ENCODE results near the gene OR51I1.

DNA sequence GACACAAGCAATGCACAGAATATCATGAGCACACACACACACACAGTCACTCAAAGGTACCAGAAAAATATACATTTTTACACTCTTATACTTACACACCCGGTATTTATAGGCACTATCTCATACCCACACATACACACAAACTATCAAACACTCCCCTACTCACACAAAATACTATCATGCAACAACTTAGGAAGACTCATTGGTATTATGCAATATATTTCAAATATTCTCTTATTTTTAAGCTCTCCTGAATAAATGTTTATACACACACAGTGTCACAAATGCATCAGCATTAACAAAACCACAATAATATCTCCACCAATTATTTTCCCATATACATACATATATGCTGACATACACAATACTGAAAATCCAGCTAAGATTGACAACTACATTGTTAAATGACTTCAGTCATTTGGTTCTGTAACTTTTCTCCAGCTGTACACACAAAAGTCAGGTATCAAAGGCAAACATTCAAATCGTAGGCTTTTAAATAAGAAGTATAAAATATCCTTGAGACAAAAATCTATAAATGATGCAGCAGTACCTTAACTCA lies 2.6 kb upstream of the OR51I1 start:
- TF ChIP-seq, protein P1, sequence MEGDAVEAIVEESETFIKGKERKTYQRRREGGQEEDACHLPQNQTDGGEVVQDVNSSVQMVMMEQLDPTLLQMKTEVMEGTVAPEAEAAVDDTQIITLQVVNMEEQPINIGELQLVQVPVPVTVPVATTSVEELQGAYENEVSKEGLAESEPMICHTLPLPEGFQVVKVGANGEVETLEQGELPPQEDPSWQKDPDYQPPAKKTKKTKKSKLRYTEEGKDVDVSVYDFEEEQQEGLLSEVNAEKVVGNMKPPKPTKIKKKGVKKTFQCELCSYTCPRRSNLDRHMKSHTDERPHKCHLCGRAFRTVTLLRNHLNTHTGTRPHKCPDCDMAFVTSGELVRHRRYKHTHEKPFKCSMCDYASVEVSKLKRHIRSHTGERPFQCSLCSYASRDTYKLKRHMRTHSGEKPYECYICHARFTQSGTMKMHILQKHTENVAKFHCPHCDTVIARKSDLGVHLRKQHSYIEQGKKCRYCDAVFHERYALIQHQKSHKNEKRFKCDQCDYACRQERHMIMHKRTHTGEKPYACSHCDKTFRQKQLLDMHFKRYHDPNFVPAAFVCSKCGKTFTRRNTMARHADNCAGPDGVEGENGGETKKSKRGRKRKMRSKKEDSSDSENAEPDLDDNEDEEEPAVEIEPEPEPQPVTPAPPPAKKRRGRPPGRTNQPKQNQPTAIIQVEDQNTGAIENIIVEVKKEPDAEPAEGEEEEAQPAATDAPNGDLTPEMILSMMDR (conservative IDR thresholded peaks at IDR 0.05) = no peak
- no peak for TF ChIP-seq ZFX (IDR thresholded peaks at IDR 0.05)

Measured in C4-2B (cell line).